Measurements from ENCODE around the gene OR4S2.

DNA sequence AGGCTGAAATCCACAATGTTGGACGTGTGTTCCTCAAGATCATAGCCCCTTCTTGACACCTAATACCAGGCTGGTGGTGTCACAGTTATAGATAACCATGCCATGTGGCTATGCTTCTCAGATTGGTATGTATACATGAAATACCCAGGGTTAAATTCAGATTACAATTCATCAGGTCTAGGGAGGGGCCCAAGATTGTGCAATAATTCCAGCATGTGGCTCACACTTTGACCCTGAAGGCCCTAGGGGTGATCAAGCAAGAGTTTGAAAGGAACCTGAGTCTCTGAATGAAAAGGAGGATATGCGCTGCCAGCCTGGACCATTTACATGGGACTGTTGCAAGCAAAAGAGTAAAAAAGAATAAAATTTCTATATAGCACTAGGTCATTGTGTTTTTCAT is 21.2 kb downstream of the OR4S2 start:
- TF ChIP-seq, protein P1, sequence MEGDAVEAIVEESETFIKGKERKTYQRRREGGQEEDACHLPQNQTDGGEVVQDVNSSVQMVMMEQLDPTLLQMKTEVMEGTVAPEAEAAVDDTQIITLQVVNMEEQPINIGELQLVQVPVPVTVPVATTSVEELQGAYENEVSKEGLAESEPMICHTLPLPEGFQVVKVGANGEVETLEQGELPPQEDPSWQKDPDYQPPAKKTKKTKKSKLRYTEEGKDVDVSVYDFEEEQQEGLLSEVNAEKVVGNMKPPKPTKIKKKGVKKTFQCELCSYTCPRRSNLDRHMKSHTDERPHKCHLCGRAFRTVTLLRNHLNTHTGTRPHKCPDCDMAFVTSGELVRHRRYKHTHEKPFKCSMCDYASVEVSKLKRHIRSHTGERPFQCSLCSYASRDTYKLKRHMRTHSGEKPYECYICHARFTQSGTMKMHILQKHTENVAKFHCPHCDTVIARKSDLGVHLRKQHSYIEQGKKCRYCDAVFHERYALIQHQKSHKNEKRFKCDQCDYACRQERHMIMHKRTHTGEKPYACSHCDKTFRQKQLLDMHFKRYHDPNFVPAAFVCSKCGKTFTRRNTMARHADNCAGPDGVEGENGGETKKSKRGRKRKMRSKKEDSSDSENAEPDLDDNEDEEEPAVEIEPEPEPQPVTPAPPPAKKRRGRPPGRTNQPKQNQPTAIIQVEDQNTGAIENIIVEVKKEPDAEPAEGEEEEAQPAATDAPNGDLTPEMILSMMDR (IDR thresholded peaks at IDR 0.05) = no peak
- no peak for TF ChIP-seq POLR2A (IDR thresholded peaks at IDR 0.05)
- no peak for TF ChIP-seq EP300 (IDR thresholded peaks at IDR 0.05)

All from sigmoid colon (tissue), 4 donors.